HTR-8/SVneo (cell line): ENCODE results near the gene TCHP.
A peak's percentile ranks its signal among the peaks of the same experiment; 100 is the strongest.
"Not testable (repeated sequence)": the region's sequence is repeated elsewhere in the genome, so short reads cannot be mapped to it uniquely, and the experiment has no call there.

Experiments used
- DNase-seq: peaks from one replicate; pipeline ENCODE4 v3.0.0; 2011; ENCODE audit warnings: low spot score, mixed read lengths; ENCODE audit not compliant: insufficient read length
- FAIRE-seq: peaks from 2 replicates; lab custom pipeline; 2011; peaks lifted over from hg19 to GRCh38; lab: Jason Lieb, UNC

TCHP gene

DNA sequence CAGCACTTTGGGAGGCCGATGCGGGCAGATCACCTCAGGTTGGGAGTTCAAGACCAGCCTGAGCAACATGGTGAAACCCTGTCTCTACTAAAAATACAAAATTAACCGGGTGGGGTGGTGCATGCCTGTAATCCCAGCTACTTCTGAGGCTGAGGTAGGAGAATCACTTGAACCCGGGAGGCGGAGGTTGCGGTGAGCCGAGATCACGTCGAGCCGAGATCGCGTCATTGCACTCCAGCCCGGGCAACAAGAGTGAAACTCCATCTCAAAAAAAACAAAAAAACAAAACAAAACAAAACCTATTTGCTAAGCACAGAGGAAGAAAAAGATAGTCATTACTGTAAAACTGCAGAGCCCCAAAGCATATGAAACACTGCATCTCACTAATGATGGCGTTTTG lies 29.3 kb downstream of the TCHP start:
- not testable (repeated sequence) for FAIRE-seq, DNase-seq

DNA sequence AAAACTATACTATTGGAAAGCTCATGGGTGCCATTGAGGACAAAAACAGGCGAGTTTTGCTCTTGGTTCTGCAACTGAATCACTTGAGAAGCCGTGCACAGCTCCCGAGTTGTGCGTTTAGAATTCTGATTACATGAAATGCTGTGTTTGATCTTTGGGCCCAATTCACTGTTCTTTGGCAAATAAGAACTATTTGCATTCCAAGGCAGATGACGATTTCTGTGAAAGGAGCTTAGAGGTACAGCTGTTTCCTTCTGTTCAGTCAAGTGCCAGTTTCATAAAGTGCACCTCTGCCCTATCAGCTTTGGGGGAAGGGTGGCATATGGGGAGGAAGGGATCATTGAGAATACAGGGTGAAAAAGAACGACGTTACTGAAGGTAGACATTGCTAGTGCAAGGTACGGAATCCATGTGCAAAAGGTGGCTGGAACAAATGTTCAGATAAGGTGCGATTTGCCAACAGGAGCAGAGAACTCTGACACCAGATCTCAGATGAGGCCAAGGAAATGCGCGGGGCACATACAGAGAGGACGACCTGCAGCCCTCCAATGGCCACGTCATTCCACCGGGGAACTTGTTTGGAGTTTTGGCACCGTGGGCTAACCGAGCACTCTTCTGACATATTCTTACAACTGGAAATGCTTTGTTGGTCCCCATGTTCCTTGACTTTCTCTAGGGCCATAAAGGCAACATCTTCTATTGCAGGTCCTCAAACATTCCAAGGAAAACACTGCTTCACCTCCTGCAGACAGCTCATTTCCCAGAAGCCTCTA lies 30.1 kb downstream of the TCHP start:
- FAIRE-seq (no peak), DNase-seq (no peak)

DNA sequence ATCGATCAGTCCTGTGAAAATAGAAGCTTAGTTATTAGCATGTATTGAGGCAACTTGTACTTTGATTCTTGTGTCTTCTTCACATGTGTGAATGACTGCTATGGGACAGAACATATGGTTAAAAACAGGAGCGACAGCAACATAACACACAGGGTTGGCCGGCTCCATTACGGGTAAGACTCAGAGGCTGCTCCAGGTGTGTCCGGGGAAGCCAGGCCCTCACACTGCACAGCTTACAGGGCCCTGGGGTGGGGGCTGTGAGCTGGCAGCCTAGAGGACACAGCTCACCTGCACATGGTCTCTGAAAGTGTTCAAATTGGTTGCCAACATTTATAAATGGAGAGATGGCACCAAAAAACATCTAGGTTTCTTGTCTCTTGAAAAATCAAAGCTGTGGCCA lies 31.1 kb downstream of the TCHP start:
- DNase-seq (no peak), FAIRE-seq (no peak)

DNA sequence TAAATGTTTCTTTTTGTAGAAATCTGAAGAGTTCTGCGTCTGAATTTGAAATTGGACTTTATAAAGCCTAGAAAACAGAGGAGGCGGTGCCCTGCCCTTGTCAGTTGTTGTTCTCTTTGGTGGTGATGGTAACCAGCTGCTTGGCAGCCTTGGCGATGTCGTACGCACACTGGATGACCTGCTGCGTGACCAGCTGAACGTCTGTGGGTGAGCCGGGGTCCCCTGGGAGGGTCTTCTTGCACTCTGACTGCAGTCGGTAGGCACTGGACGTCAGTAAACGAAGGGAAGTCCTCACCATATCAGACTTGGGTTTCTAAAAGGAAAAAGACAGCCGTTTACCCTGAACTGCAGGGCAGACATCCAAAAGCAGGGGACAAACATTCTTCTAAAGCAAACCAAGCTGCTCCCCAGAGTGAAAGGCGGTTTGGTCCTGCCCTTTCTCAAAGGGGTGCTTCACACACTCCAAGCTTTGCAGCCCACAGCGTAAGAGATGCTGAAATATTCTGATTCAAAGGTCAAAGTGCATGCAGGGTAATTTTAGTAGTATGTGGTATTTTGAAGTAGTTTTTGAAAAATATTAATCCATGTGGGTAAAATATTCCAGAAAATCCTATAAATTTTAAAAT lies 32.9 kb downstream of the TCHP start:
- FAIRE-seq = no peak

DNA sequence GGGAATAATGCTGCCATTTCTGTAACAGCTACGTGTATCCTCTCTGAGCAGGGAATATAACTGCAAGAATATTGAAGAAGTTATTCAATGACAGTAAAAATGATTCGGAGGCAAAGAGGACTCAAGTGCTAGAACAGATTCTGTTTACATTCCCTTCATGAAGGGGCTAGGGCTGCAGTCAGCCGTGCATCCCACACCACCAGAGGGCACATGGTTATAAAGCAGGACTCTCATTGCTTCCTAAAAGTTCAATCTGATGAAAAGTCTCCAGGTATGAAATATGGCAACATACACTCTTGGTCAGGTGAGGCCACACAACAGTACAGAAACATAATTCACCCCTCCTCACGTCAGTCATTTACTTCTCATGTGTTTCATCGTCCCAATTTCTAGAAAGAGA lies 34.0 kb downstream of the TCHP start:
- FAIRE-seq (peak; percentile 4), DNase-seq (no peak)

More for the DNA sequence above, 32.9 kb downstream of the TCHP start:
- no peak for DNase-seq

DNA sequence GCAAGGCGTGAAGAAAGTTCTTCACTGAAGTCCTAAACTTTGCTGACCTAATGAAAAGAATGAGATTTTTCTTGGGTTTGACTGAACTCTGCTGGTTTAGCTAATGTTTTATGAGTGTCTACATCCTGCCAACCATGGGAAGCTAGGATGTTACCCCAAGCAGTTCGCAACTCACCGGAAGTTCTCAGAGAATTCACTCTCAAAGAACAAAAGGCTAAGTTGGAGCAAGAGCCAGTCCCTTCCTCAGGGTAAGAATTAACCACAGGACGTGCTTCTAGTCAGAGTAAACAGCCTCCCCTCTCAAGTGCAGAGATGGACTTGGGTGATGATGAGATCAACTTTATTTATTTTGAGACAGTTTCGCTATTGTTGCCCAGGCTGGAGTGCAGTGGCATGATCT lies 37.3 kb downstream of the TCHP start:
- DNase-seq = no peak
- no peak for FAIRE-seq

DNA sequence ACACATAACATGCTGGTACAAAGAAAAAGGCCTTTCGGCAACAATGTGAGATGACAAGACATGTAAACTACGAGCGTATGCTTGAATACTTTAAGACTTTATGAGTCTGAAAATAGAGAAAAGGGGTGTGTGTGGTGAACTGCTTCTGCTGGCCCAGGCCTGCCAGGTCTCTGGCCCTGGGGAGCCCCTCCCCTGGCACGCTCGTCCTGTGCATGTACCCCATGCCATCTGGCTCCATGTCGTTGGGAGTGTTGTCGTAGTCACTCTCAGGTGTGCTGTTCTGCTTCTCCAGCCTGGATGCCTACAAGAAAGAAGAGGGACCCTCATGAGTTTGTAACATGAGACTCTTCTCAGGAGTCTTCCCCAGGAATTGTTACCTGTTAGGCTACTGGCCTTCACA lies 38.9 kb downstream of the TCHP start:
- no peak for DNase-seq

DNA sequence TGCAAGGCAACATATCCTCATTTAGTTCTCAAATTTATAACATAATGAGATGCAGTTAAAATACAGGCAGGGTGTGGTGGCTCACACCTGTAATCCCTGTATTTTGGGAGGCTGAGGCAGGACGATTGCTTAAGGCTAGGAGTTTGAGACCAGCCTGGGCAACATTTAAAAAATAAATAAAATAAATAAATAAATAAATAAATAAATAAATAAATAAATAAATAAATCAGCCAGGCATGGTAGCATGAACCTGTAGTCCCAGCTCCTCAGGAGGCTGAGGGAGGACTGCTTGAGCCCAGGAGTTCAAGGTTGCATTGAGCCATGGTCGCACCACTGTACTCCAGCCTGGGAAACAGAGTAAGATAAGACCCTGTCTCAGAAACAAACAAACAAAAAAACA lies 39.4 kb downstream of the TCHP start:
- no peak for FAIRE-seq
- no peak for DNase-seq

More for the DNA sequence above, 38.9 kb downstream of the TCHP start:
- FAIRE-seq = no peak

DNA sequence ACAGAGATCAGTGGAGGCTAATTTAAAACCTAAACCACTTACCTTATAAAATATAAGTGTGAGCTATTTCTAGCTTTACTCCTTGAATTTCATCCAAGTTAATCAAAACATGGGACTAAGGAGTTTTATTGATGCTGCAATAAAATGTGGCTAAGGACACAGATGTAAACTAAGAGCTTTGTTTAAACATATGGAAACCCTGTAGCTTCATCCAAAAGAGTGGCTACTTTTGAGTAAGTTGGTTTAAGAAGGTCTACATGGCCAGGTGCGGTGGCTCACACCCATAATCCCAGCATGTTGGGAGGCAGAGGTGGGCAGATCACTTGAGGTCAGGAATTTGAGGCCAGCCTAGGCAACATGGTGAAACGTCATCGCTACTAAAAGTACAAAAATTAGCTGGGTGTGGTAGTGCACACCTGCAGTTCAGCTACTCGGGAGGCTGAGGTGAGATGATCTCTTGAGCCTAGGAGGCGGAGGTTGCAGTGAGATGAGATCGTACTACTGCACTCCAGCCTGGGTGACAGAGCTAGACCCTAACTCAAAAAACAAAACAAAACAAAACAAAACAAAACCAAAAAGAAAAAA lies 40.4 kb downstream of the TCHP start:
- FAIRE-seq (no peak), DNase-seq (no peak)

DNA sequence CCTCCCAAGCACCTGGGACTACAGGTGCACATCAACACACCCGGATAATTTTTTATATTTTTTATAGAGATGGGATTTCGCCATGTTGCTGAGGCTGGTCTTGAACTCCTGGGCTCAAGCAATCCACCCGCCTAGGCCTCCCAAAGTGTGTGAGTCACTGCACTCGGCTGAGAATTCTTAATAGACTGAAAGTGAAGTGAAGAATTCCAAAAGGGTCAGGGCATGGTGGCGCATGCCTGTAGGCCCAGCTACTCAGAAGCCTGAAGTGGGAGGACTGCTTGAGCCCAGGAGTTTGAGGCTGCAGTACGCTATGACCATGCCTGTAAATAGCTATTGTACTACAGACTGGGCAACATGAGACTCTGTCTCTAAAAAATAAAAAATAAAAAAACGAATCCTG lies 43.7 kb downstream of the TCHP start:
- DNase-seq = no peak

DNA sequence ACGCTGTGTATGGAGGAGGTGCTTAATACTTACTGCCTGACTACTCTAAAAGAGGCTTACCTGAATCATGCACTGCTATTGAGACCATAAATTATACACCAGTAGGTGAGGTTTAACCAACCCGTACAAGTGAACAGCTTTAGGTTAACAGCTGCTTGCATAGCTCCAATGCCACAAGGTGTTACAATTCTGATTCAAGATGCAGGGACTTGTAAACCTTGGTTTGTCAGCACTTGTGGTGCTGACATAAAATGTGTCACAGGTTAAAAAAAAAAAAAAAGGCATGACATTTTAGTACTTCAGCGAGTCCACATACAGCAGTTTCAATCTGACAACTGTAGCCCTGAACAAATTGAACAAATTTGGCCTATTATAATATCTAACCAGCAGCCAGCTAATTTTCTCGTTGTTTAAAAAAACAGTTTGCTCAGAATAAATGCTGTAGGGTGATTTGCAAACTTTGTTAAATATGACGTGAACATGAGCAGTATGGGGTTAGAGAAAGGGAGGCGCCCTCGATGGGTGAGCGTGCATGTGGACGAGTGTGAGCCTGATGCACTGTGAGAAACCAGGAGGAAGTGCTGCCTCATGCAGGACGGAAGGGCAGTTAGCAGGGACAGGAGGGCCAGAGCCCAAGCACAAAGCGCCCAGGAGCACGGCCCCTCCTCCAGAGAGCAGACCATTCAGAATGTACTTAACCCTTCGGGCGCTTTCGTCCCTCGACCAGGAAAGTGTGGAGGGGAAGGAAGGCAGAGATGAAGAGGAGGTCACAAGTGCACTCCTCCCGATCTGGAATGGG lies 44.7 kb downstream of the TCHP start:
- DNase-seq = no peak
- FAIRE-seq = no peak

More for the DNA sequence above, 43.7 kb downstream of the TCHP start:
- FAIRE-seq = no peak

DNA sequence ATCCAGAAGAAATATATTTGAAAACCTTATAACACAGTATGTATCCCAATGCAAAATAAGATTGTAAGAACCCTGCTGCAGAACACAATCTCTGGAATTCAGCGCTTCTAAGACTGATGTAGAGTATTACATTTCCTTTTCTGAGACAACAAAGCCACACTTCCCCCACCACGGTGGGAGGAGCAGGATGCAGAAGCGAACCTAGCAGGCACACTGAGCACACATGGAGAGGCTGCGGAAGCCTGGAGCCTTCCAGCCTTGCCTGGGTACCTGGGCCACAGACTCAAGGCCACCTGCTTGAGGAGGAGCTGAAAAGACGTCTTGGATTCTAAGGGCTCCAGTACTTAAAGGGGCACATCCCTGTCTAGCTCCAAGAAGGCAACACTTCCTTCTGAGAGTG lies 46.4 kb downstream of the TCHP start:
- DNase-seq = no peak
- FAIRE-seq = no peak

DNA sequence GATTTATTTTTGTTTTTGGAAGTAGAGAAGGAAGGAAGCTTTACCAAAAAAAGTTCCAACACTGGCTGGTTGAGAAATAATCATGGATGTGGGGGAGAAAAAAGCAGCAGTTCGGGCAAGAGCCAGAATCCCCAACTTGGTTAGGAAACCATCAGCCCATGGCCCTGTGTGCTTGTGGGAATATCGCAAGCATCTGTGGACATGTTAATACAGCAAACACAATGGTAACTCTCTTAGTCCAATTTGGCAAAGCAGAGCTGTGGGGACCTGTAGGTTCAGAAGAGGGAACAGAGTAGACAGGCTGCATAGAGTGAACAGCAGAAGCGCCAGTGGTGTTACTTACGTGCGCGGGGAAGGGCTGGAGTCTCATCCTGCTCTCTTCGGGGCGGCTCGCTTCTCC lies 46.8 kb downstream of the TCHP start:
- FAIRE-seq (no peak), DNase-seq (no peak)

DNA sequence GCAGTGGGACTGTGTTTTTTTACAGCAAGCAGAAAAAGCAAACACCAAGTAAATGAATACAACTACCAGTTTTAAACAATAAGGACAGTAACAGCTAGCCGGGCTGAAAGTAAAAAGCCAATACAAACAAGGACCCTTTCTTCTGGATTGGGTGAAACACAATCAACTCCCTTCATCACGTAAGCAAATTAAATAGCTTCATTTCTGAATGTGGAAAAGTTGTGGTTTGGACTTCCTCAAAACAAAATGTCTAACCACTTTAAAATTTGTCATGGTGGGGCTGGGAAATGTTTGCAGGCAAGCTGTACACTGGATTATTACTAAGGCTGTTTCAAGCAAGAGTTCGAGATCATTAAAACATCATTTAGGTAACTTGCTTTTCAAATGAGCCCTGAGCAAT lies 47.4 kb downstream of the TCHP start:
- DNase-seq = no peak
- FAIRE-seq = no peak

DNA sequence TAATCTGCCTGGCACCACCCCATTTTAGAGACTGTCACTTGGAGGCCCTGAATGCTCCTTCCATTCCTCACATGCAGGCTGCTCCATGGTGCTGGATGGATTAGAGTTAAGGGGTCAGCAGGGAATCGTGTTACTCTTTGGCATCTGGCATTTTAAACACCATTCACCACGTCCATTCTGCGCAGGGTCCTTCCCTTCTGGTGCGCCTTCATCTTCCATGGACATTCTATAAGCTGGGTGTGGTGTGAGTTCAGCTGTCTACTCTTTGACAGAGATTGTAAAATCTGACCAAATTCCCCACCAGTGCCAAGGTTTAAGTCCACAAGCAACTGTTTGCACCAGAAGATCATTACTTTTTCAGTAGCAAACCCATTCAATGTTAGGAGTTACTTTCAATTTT lies 48.3 kb downstream of the TCHP start:
- no peak for FAIRE-seq
- no peak for DNase-seq

DNA sequence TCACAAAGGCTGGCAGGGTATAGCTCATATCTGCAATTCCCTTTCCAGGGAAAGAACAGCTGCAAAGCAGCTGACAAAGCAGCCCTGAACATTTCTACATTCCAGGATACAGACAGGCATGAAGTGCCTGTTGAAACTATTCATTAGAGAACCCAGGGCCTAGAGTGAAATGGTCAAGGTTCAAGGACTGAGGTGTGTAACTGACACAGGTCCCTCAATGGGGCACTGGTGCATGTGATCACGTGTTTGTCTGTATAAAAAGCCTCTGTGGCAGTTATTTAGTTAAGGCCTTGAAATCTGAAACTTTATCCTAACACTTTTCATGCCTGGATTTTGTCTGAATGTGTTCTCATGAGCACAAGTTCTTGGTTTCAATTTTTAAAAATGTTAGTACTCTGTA lies 49.0 kb downstream of the TCHP start:
- no peak for DNase-seq
- no peak for FAIRE-seq

DNA sequence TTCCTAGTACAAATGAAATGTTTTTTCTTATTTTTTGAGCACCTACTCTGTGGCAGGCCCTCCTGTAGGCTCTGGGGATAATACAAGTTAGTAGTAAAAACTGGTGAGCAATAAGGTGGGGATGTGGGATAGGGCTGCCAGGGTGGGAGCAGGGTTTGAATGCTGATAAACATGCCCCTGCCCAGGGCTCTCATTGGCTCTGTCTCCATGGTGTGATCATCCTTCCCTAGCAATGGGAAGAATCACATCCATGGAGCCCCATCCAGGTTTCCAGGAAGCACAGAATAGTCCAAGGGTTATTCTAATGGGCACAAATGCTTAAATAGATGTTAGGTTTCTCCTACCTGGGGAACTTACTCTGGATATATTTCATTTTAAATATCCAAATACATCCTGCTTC lies 50.6 kb downstream of the TCHP start:
- FAIRE-seq (no peak), DNase-seq (no peak)

DNA sequence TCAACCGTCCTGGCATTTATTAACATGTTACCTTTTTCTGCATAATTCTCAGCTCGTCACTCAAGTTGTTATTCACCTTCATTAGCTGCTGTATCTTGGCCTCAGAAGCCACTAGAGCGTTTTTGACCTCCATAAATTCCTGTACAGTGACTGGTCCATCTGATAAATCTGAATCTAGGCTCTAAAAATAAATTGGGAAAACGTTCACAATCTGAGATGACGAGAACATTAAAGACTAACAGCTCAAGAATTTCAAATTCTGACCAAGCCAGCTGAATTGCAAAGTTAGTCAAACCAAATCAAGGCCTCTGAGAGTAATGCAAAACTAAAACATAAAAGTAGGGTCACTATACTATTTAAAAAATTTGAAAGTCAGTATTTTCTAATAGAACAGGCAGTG lies 51.1 kb downstream of the TCHP start:
- DNase-seq (peak; percentile 45), FAIRE-seq (peak; percentile 54)

DNA sequence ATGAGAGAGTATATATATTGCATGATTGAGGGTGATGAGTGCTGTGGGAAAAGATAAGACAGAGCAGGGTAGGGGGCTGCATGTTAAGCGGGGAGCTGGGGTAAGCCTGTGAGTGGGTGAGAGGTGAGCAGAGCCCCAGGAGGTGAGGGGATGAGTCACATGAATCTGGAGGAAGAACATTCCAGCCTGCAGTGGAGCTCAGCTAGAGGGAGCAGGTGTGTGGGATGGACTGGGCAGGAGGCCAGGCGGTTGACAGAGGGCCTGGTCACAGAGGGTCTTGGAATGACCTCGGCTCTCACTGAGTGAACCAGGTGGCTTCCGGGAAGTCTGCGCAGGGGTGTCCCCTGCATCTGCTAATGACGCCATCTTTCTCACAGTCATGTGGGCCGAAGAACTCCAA lies 51.7 kb downstream of the TCHP start:
- peak; percentile 75 for DNase-seq

DNA sequence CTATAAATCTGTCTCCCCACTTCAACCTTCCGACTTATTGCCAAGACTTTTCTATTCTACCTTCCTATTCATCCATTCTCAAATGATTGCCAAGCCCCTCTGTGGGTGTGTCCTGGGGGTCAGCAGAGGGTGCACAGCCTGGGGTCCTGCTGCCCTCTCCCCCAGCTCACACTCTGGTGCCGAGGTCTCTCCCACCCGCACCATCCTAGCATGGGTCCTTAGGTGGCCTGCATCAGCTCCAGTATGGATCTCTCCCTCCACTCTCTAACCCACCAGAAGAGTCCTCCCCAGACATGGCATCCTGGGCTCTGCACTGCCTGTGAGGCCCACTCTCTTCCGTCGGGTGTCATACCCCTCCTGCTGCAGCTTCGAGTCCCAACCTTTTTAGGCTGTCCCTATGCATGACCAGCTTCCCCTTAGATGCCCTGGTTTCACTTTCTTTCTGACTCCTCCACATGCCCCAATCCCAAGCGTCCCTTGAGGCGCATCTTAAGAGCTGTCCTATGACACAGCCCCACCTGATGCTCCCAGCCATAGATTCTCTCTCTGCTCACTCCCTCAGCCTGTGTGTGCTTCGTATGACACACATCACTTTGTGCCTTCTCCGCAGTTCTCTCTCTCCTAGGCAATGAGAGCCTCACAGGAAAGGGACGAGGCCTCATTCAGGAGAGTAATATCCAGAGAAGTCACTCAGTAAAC lies 52.2 kb downstream of the TCHP start:
- no peak for FAIRE-seq
- no peak for DNase-seq

More for the DNA sequence above, 51.7 kb downstream of the TCHP start:
- FAIRE-seq = no peak
